Stimulated activated CD4-positive, alpha-beta T cell treated with anti-CD3 and anti-CD28 coated beads, Interleukin-12 subunit alpha, Interleukin-12 subunit beta, amount 100 ng/mL, for 4 hours (primary cell): ENCODE measurements around the gene CAV3.
"Not testable (repeated sequence)": the region's sequence is repeated elsewhere in the genome, so short reads cannot be mapped to it uniquely, and the experiment has no call there.

Experiments used
- DNase-seq: peaks from one replicate; pipeline ENCODE4 v3.0.0-alpha.2; 2020

The CAV3 gene

GRCh38 chr3:8733332-8734094, at the start of gene CAV3:
Gene CAV3 (plus strand): TSS chr3:8733802. CDS start chr3:8733877, 75 bp downstream.
- no peak for DNase-seq

DNA sequence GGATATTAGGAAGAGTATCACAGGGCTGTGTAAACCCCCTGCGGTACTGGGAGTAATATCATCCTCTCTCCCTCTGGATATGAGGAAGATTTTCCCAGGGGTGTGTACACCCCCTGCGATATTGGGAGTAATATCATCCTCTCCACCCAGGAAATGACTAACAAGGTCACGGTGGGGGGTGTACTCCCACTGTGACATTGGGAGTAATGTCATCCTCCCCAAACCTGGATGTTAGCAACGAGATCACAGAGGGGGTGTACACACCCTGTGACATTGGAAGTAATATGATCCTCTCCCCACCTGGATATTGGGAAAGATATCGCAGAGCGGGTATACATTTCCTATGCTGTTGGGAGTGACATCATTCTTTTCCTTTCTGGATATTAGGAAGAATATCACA, 48.6 kb upstream of the CAV3 start:
- DNase-seq, result not testable (repeated sequence)

- DNase-seq, result not testable (repeated sequence)
Observed at GRCh38 chr3:8691295-8691694, 42.3 kb upstream of the CAV3 start.

- DNase-seq, result no peak
Observed at GRCh38 chr3:8702560-8702959, 31.0 kb upstream of the CAV3 start.

- no peak for DNase-seq
Observed at GRCh38 chr3:8705575-8705974, 28.0 kb upstream of the CAV3 start.

GRCh38 chr3:8709287-8709686, 24.3 kb upstream of the CAV3 start:
- DNase-seq, result no peak

GRCh38 chr3:8709801-8710507, 23.6 kb upstream of the CAV3 start:
- no peak for DNase-seq

GRCh38 chr3:8712045-8712907, 21.3 kb upstream of the CAV3 start:
- DNase-seq, result no peak

GRCh38 chr3:8712908-8713255, 20.7 kb upstream of the CAV3 start:
- no peak for DNase-seq

- DNase-seq, result no peak
Observed at GRCh38 chr3:8713901-8714759, 19.5 kb upstream of the CAV3 start.

DNA sequence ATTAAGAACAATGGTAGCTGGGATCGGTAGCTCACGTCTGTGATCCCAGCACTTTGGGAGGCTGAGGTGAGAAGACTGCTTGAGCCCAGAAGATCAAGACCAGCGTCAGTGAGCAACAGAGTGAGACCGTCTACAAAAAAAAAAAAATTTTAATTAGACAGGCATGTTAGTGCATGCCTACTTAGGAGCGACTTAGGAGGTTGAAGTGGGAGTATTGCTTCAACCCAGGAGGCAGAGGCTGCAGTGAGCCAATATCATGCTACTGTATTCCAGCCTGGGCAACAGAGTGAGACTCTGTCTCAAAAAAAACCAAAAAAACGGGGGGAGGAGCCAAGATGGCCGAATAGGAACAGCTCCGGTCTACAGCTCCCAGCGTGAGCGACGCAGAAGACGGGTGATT, 17.8 kb upstream of the CAV3 start:
- not testable (repeated sequence) for DNase-seq

GRCh38 chr3:8722808-8723207, 10.8 kb upstream of the CAV3 start:
- DNase-seq, result no peak

- DNase-seq, result no peak
Observed at GRCh38 chr3:8723612-8724011, 10.0 kb upstream of the CAV3 start.

DNA sequence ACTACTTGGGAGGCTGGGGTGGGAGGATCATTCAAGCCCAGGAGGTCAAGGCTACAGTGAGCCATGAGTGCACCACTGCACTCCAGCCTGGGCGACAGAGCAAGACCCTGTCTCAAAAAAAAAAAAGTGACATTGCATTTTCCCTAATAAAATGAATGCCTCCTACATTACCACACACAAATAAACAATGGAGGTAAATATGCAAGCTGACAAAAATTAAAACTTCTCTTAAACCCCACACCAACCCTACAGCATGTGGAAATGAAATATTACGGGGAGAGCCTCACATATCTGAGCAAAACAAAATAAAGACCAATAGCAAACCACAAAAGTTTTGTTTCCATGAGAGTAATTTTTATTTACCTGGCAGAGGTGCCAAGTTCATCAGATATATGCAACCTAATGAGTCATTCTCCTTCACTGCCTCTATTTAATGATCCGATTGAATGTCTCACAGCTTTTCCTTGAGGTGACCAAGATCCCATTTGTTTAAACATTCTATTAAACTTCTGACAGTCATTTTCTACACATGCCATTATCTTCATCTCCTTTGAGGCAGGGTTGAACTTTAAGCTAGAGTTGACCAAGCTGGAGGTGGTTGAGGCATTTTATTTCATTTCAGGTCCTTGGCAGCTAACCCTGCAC, 9.4 kb upstream of the CAV3 start:
- no peak for DNase-seq

DNA sequence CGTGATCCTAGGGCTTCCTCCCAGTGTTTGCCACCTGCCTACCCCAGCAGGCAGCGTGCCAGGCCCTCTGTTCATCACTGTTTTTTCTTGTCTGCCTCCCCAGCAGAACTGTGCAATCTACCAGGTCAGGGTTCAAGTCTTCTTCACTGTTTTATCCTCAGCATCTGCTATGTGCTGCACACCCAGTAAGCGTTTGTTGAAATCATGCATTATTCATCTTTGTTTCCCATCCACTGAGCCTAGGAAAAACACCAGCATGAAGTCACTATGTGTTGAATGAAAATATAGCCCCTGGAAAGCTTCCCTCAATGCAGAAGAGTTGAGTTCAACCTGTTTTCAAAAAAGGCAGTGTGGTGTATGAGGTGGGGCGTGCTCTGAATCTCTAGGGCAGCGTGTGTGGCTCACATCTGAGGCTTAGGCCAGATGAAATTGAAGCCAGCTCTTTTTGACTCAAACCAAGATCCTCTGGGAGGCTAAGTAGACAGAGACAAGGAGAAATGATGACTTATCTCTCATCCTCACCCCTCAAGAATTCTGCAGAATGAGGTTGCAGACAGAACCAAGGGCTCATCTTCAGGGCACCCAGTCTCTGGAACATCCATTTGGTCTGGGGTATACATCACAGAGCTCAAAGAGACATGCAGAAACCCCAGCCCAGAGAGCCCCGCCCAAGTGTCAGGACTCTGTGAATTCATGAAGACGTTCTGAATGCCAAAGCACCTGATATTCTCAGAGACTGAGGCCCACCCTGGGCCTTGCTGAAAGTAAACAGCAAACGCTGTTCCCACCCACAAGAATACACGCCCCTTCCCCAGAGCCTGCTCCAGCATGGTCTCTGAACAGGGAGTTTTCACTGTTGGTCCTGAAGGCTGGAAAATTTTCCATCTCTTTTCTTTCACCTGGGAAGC, 5.7 kb upstream of the CAV3 start:
- DNase-seq, result no peak

GRCh38 chr3:8729479-8729878, 4.1 kb upstream of the CAV3 start:
- no peak for DNase-seq

GRCh38 chr3:8730656-8731055, 2.9 kb upstream of the CAV3 start:
- no peak for DNase-seq

GRCh38 chr3:8732413-8732812, 1.2 kb upstream of the CAV3 start:
- DNase-seq, result no peak

DNA sequence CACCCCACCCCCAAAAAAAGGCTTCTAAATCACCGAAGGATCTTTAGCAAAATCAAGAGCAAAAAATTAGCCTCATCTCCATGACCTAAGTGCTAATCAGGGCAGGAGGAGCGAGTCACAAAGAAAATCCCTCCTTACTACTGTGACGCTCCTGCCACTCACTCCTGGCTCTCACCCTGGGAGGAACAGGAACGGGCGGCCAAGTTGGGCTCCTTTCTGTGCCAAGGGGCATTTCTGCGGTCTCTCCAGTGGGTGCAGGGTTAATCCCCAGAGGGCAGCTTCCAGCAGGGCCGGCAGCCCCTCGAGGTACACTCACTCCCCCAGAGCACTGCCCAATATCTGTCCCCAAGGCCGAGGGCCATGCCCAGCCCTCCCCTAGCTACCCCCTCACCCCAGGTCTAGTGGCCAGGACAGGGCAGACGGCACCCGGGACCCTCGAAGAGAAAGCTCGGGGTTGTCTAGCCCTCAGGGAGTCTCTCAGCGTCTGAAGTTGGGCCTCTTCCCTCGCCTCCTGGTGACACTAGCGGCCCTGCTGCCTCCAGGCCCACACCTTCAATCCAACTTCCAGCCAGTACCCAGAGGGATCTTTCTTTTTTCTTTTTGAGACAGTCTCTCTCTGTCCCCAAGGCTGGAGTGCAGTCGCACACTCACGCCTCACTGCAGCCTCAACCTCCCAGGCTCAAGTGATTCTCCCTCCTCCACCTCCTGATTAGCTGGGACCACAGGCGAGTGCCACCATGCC, 706 bp downstream of the CAV3 start:
- no peak for DNase-seq

GRCh38 chr3:8734908-8735307, 1.3 kb downstream of the CAV3 start:
- DNase-seq, result no peak
